IPS DF 6.9 (cell line): Measurements from ENCODE around the gene ZNF609.

Experiments used
- DNase-seq: peaks from one replicate; pipeline ENCODE4 v3.0.0-alpha.2; 2013; ENCODE audit warnings: low read depth, low spot score
- H3K27ac ChIP-seq: one replicate; pipeline ENCODE4 v1.5.1; 2013; ENCODE audit warnings: low read length, control low read depth
- H3K27me3 ChIP-seq: 2 replicates; pipeline ENCODE4 v1.6.1; 2013; ENCODE audit warnings: mild to moderate bottlenecking, low read length; ENCODE audit not compliant: control insufficient read depth, insufficient read depth
- H3K36me3 ChIP-seq: 2 replicates; pipeline ENCODE4 v1.6.1; 2013; ENCODE audit warnings: low read length; ENCODE audit not compliant: control insufficient read depth, insufficient read depth
- H3K4me1 ChIP-seq: 2 replicates; pipeline ENCODE4 v1.6.1; 2013; ENCODE audit warnings: low read length; ENCODE audit not compliant: control insufficient read depth, insufficient read depth
- H3K4me3 ChIP-seq: 2 replicates; pipeline ENCODE4 v1.5.1; 2013; ENCODE audit warnings: mild to moderate bottlenecking, low read length
- H3K9me3 ChIP-seq: 2 replicates; pipeline ENCODE4 v1.6.1; 2013; ENCODE audit warnings: low read length, inconsistent platforms; ENCODE audit not compliant: control insufficient read depth, insufficient read depth
- WGBS: extraction: QIAGEN DNeasy Blood & Tissue Kit; methylation state at CpG from one replicate; pipeline ENCODE4 v1.1.7; 2013; ENCODE audit warnings: mixed read lengths, missing lambda C conversion rate; ENCODE audit not compliant: insufficient read length, insufficient coverage; 5-methylcytosine and 5-hydroxymethylcytosine counted together

ZNF609 gene

DNA sequence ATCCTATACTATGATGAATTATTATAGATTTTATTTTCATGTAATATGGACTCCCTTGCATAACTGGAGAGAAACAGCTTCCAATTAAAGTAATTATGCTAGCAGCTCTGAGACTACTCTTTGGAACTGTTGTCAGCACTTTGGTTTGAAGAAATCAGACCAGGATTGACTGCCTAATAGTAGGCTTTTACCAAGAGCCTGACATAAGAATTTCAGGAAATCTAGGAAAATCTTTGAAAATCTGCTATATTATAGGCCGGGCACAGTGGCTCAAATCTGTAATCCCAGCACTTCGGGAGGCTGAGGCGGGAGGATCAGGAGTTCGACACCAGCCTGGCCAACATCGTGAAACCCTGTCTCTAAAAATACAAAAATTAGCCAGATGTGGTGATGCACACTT, 62.9 kb downstream of the ZNF609 start:
- Histone ChIP-seq H3K27ac (no peak overlapping the region), H3K27me3 (no peaks in the 10 kb centered on the region), H3K4me1 (0 out of 2 replicates have a peak, but pooled peaks cover 4% of the 10 kb centered on the region), H3K4me3 (no peak overlapping the region), H3K36me3 (no peaks in the 10 kb centered on the region), H3K9me3 (no peaks in the 10 kb centered on the region)
- DNase-seq, result no peak
- WGBS, result no CpG with 5 or more reads among the region's 5 CpGs

DNA sequence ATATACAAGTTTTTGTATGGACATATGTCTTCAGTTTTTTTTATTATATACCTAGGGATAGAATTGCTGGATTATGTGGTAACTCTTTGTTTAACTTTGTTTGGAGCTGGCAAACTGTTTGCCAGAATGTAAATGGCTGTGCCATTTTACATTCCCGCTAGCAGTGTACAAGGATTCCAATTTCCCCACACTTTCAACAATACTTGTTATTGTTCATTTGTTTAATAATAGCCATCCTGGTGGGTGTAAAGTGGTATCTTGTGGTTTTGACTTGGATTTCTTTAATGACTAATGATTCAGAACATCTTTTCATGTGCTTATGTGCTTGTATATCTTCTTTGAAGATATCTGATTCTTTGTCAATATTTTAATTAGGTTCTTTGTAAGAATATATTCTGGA, 64.4 kb downstream of the ZNF609 start:
- no peak for DNase-seq
- H3K27ac ChIP-seq, result no peak overlapping the region
- no peak overlapping the region for H3K4me3 ChIP-seq
- no CpG with 5 or more reads among the region's 1 CpG for WGBS
- H3K4me1 ChIP-seq, result 0 out of 2 replicates have a peak, but pooled peaks cover 4% of the 10 kb centered on the region
- no peaks in the 10 kb centered on the region for H3K27me3 ChIP-seq
- no peaks in the 10 kb centered on the region for H3K9me3 ChIP-seq
- H3K36me3 ChIP-seq, result no peaks in the 10 kb centered on the region

DNA sequence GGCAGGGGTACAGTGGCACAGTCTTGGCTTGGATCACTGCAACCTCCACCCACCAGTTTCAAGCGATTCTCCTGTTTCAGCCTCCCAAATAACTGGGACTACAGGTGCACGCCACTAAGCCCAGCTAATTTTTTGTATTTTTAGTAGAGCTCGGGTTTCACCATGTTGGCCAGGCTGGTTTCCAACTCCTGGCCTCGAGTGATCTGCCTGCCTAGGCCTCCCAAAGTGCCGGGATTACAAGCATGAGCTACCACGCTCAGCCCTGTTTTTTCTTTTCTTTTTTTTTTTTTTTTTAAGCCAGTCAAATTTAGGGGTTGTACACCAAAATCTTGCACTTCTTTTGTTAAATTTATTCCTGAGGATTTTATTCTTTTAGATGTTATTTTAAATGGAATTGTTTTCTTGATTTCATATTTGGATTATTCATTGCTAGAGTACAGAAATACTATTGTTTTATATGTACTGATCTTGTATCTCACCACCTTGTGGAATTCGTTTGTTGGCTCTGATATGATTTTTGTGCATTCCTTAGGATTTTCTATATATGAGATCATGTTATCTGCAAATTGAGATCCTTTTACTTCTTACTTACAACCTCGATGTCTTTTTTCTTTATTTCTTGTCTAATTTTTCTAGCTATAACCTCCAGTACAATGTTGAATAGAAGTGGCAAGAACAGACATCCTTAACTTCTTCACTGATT, 65.6 kb downstream of the ZNF609 start:
- Histone ChIP-seq H3K9me3 (no peaks in the 10 kb centered on the region), H3K36me3 (no peaks in the 10 kb centered on the region), H3K4me3 (no peak overlapping the region), H3K27me3 (no peaks in the 10 kb centered on the region), H3K27ac (no peak overlapping the region), H3K4me1 (0 out of 2 replicates have a peak, but pooled peaks cover 4% of the 10 kb centered on the region)
- no CpG with 5 or more reads among the region's 8 CpGs for WGBS
- DNase-seq, result no peak

DNA sequence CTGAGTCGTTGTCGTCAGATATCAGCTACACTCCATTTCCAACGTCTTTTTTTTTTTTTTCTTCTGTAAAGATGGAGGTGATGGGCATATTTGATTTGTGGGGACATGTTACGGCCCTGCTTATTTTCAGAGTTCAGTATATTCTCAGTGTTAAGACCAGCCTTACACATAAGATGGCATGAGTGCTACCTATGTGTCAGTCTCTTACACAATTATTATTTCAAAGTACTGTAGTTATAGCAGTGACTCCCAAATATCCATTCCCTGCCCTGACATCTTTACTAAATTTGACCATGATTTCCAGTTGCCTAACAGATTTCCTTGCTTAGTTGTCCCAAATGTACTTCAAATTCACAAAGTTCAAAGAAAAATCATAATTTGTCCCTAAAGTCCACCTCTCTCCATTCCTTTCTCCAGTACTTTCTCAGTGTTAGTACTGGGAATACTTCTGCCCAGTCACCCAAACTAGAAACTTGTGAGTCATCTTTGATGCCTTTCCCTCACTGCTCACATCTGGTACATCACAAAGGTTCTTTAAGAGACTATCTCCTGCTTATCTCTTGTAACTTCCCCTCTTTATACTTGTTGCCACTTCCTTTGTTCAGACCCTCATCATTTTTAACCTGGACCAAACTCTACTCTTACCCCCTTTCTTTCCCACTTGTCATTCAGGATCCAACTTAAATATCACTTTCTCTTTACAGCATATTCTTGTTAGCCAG, 67.0 kb downstream of the ZNF609 start:
- Histone ChIP-seq H3K27me3 (no peaks in the 10 kb centered on the region), H3K9me3 (no peaks in the 10 kb centered on the region), H3K4me3 (no peak overlapping the region), H3K36me3 (no peaks in the 10 kb centered on the region), H3K27ac (no peak overlapping the region), H3K4me1 (0 out of 2 replicates have a peak, but pooled peaks cover 1% of the 10 kb centered on the region)
- no peak for DNase-seq
- WGBS, result no CpG with 5 or more reads among the region's 4 CpGs

DNA sequence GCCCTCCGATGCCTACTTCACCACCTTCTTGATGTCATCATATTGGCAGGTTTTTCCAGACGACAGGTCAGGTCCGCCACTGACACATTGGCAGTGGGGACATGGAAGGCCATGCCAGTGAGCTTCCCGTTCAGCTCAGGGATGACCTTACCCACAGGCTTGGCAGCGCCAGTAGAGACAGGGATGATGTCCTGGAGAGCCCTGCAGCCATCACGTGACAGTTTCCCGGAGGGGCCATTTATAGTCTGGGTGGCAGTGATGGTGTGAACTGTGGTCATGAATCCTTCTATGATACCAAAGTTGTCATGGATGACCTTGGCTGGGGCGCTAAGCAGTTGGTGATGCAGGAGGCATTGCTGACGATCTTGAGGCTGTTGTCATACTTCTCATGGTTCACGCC, 68.5 kb downstream of the ZNF609 start:
- DNase-seq, result no peak
- Histone ChIP-seq H3K4me1 (0 out of 2 replicates have a peak, but pooled peaks cover 1% of the 10 kb centered on the region), H3K27me3 (no peaks in the 10 kb centered on the region), H3K9me3 (no peaks in the 10 kb centered on the region), H3K4me3 (no peak overlapping the region), H3K36me3 (no peaks in the 10 kb centered on the region), H3K27ac (no peak overlapping the region)
- no CpG with 5 or more reads among the region's 10 CpGs for WGBS

DNA sequence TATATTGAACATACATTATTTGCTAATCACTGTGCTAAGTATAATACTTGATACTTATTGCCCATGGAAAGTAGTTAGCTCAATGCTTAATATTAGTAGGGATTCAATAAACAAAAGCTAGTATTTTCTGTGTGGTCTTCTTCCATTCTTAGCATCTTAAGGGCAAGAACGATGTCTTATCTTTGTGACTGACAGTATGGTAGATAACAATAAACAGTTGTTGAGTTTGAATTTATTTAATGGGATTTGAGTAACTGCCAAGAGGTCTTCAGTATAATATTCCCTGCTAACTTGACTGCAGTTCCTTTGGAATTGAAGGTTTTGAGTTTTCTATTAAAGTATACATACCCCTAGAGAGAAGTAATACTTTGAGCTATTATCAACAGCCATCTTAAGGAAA, 70.1 kb downstream of the ZNF609 start:
- H3K9me3 ChIP-seq, result no peaks in the 10 kb centered on the region
- H3K27me3 ChIP-seq, result no peaks in the 10 kb centered on the region
- no peak for DNase-seq
- 0 out of 2 replicates have a peak, but pooled peaks cover 1% of the 10 kb centered on the region for H3K4me1 ChIP-seq
- H3K4me3 ChIP-seq, result no peak overlapping the region
- H3K27ac ChIP-seq, result no peak overlapping the region
- no peaks in the 10 kb centered on the region for H3K36me3 ChIP-seq
- no CpG with 5 or more reads among the region's 1 CpG for WGBS

DNA sequence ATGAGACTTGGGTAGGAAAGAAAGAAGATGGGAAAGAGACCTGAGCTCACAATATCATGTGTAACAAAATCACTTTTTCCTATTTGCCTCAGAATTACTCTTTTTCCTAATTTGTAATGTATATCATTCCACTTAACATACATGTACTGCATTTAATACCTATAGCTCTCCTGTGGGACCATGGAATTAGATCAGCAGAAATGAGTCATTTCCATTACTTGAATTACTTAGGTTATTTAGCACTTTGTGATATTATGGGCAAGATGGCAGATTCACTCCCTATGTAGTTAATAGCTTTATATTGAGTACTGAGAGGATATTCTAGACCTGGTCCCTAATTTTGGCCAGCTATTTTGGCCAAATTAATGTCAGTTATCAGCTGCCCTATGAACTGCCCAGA, 70.5 kb downstream of the ZNF609 start:
- H3K4me1 ChIP-seq, result 0 out of 2 replicates have a peak, but pooled peaks cover 1% of the 10 kb centered on the region
- H3K27me3 ChIP-seq, result no peaks in the 10 kb centered on the region

DNA sequence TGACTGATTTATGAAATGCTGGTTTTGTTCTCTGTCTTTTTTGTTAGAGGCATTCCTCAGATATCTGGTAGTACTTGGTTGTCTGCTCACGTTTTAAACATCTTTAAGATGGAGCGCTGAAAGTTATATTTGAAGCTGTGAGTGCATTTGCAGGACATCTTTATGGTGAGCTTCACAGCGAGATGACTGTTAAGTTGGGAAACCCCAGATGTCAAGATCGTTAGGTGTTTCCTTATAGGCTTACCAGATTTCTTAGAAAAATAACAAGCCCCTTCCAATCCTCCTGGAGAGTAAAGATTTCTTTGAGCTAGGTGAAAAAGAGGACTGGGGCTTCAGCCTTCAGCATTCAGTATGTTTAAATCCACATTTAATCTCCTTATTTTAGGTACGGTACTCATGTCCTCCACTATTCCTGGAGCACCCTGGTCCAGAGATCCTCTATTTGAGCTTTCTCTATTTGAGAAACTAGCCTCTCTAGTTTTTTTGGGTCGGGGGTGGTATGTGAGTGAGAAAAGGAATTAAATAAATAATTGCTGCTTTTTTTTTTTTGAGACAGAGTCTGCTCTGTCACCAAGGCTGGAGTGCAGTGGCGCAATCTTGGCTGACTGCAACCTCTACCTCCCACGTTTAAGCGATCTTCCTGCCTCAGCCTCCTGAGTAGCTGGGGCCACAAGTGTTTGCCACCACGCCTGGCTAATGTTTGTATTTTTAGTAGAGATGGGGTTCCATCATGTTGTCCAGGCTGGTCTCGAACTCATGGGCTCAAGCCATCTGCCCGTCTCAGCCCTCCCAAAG, 72.3 kb downstream of the ZNF609 start:
- Histone ChIP-seq H3K27me3 (no peaks in the 10 kb centered on the region), H3K4me3 (no peak overlapping the region), H3K9me3 (no peaks in the 10 kb centered on the region), H3K27ac (no peak overlapping the region), H3K4me1 (no peaks in the 10 kb centered on the region), H3K36me3 (no peaks in the 10 kb centered on the region)
- WGBS, result no CpG with 5 or more reads among the region's 12 CpGs
- DNase-seq, result no peak

More for the DNA sequence above, 70.5 kb downstream of the ZNF609 start:
- no peak for DNase-seq
- H3K9me3 ChIP-seq, result no peaks in the 10 kb centered on the region
- no peaks in the 10 kb centered on the region for H3K36me3 ChIP-seq
- H3K27ac ChIP-seq, result no peak overlapping the region
- no peak overlapping the region for H3K4me3 ChIP-seq

DNA sequence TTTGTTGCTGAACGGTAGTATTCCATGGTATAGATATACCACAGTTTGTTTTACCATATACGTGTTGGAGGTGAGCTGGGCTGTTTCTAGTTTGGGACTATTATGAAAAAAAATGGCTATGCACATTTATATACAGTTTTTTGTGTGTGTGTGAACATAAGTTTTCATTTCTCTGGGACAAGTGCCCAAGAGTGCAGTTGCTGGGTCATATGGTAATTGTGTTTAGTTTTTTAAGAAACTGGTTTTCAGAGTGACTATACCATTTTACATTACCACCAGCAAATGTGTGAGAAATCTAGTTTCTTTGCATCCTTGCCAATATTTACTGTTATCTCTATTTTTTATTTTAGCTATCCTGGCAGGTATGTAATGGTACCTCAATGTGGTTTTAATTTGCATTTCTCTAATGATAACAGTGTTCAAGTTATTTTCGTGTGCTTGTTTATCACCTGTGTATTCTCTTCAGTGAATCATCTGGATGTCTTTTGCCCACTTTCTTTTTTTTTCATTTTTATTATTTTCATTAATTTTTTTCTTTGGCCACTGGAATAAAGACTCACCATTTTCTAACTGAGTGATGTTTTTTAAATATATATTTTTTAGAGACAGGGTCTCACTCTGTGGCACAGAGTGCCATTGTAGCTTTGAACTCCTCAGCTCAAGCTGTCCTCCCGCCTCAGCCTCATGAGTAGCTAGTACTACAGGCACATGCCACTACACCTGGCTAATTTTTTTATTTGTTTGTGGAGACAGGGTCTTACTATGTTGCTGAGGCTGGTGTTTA, 75.3 kb downstream of the ZNF609 start:
- H3K27me3 ChIP-seq, result no peaks in the 10 kb centered on the region
- no peaks in the 10 kb centered on the region for H3K9me3 ChIP-seq
- no peak overlapping the region for H3K27ac ChIP-seq
- H3K4me3 ChIP-seq, result no peak overlapping the region
- DNase-seq, result no peak
- no peaks in the 10 kb centered on the region for H3K4me1 ChIP-seq
- no peaks in the 10 kb centered on the region for H3K36me3 ChIP-seq
- WGBS, result no CpG with 5 or more reads among the region's 4 CpGs
